ENCODE data around the gene DHRS2. TPM values are rescaled to one million over a fixed set of nuclear protein-coding genes. Genes with fewer than 3 reads are reported as not detected.

DHRS2 gene
- total and polyA plus RNA-seq, 2 of the 13 experiments (the other 11 are each of a cell fraction or from before 2014, with no cell fraction given) = 1,621 to 3,021 TPM

- TF ChIP-seq PPARG (CRISPR knock-in tag; conservative IDR thresholded peaks at IDR 0.05) = 0 out of 2 replicates have a peak, but pooled peaks have one; percentile 4
- no peak for TF ChIP-seq SATB2 (CRISPR knock-in tag; IDR thresholded peaks at IDR 0.05)
- no peak for TF ChIP-seq NFKBIZ (CRISPR knock-in tag; IDR thresholded peaks at IDR 0.05)
- TF ChIP-seq RARA (CRISPR knock-in tag; IDR thresholded peaks at IDR 0.05) = no peak
- TF ChIP-seq, protein P1, sequence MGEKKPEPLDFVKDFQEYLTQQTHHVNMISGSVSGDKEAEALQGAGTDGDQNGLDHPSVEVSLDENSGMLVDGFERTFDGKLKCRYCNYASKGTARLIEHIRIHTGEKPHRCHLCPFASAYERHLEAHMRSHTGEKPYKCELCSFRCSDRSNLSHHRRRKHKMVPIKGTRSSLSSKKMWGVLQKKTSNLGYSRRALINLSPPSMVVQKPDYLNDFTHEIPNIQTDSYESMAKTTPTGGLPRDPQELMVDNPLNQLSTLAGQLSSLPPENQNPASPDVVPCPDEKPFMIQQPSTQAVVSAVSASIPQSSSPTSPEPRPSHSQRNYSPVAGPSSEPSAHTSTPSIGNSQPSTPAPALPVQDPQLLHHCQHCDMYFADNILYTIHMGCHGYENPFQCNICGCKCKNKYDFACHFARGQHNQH (CRISPR knock-in tag; IDR thresholded peaks at IDR 0.05) = no peak
Observed at GRCh38 chr14:23608454-23608853, 27.7 kb upstream of the DHRS2 start (continued).

DNA sequence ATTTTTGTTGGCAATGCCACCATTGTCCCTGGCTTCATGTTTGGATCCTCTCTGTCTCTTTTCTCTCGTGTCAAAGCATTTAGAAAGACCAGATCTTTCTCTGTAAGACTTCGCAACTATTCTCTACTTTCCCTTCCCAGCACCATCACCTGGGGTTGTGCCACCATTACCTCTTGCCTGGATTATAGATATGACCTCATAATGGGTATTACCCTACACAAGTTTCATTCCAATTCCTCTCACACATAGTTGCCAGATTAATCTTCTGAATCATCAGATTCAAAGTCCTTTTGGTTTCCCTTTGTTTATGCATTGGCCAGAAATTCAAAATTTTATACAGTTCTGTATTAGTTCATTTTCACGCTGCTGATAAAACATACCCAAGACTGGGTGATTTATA lies 27.2 kb upstream of the DHRS2 start:
- 98% methylated on average over 3 of the region's 3 CpGs for WGBS (ENCODE audit: low lambda C conversion rate)
- in situ Hi-C loops (cut with HindIII; ENCODE audit: extremely low pct_ligation_motif_present, low pct_unique_long_range_greater_than_20kb) (no loop called here), intact Hi-C loops (cut with micrococcal nuclease; ENCODE audit: unreplicated experiment) (no loop called here)
- ATAC-seq (no peak), DNase-seq (ENCODE audit: low spot score) (no peak), FAIRE-seq (no peak)
- no peaks in the 10 kb centered on the region for H3K9me3 ChIP-seq (ENCODE audit: low read length)
- no peaks in the 10 kb centered on the region for H3K79me2 ChIP-seq (ENCODE audit: insufficient read depth, low read length)
- peaks cover 91% of the 10 kb centered on the region for H3K4me1 ChIP-seq (ENCODE audit: insufficient read depth, low read length)
- H3K27me3 ChIP-seq (ENCODE audit: control insufficient read depth in 1 of 2, insufficient read depth in 2 of 2, low read length in 2 of 2) = no peaks in the 10 kb centered on the region
- TSS peak; percentile 82 for BruUV-seq (replicated peaks)
- ChIA-PET CTCF (ENCODE audit: low intra/inter-chr PET ratio, low total read pairs) (interaction anchor here (1.1 to 2.4 kb wide), 2 partner anchors 23 to 24 kb away, joined by 3 to 8 read pairs; no protein-coding TSS in a partner anchor), POLR2A (interaction anchor here (1.0 to 14.7 kb wide), 17 partner anchors 8 to 633 kb away, joined by 3 to 1105 read pairs (median 7); partner anchors contain the start of genes DHRS2, HOMEZ, IRF9 and NRL)
- no peak overlapping the region for H3K4me3 ChIP-seq (replicated peaks in 1 of 3; ENCODE audit: insufficient read depth in 1 of 3, low read depth in 2 of 3, low read length in 3 of 3)
- H3K4me2 ChIP-seq (ENCODE audit: low read depth, low read length) = peak overlapping the region; percentile 86
- H3K36me3 ChIP-seq (replicated peaks in 1 of 2; ENCODE audit: control insufficient read depth in 1 of 2, insufficient read depth in 2 of 2, low read length in 2 of 2) = no peaks in the 10 kb centered on the region
- H4K20me1 ChIP-seq (ENCODE audit: insufficient read depth, low read length) = no peaks in the 10 kb centered on the region
- peak overlapping the region; percentile 89 for H3K27ac ChIP-seq (ENCODE audit: extremely low read length, insufficient read depth, low read length)
- no peak overlapping the region for H3K9ac ChIP-seq (ENCODE audit: insufficient read depth, low read depth, low read length)
- no peak overlapping the region for H2AFZ ChIP-seq (ENCODE audit: low read length)
- TF ChIP-seq PAX8 (CRISPR knock-in tag; IDR thresholded peaks at IDR 0.05; ENCODE audit: borderline replicate concordance) (0 out of 2 replicates have a peak, but pooled peaks have one; percentile 8), CREM (IDR thresholded peaks at IDR 0.05) (no peak), CREM (CRISPR knock-in tag; IDR thresholded peaks at IDR 0.05) (no peak), HIVEP1 (CRISPR knock-in tag; IDR thresholded peaks at IDR 0.05) (no peak), HMG20B (CRISPR knock-in tag; conservative IDR thresholded peaks at IDR 0.05) (no peak), MTA1 (CRISPR knock-in tag; IDR thresholded peaks at IDR 0.05; ENCODE audit: borderline replicate concordance) (no peak), ISX (CRISPR knock-in tag; conservative IDR thresholded peaks at IDR 0.05) (0 out of 2 replicates have a peak, but pooled peaks have one; percentile 0), NFKBIZ (CRISPR knock-in tag; IDR thresholded peaks at IDR 0.05) (no peak), GATAD2A (CRISPR knock-in tag; IDR thresholded peaks at IDR 0.05) (no peak), CREB1 (IDR thresholded peaks at IDR 0.05) (peak; percentile 29; the same call in 1 of the 2 replicates), CREB1 (CRISPR knock-in tag; IDR thresholded peaks at IDR 0.05) (no peak), MTERF4 (CRISPR knock-in tag; IDR thresholded peaks at IDR 0.05) (peak; percentile 14; the same call in 1 of the 2 replicates), ZNF224 (CRISPR knock-in tag; IDR thresholded peaks at IDR 0.05) (no peak; the same call in 1 of the 2 replicates), JUNB (CRISPR knock-in tag; IDR thresholded peaks at IDR 0.05; ENCODE audit: borderline replicate concordance) (peak; percentile 18; the same call in 1 of the 2 replicates)
- TF ChIP-seq, protein P2, sequence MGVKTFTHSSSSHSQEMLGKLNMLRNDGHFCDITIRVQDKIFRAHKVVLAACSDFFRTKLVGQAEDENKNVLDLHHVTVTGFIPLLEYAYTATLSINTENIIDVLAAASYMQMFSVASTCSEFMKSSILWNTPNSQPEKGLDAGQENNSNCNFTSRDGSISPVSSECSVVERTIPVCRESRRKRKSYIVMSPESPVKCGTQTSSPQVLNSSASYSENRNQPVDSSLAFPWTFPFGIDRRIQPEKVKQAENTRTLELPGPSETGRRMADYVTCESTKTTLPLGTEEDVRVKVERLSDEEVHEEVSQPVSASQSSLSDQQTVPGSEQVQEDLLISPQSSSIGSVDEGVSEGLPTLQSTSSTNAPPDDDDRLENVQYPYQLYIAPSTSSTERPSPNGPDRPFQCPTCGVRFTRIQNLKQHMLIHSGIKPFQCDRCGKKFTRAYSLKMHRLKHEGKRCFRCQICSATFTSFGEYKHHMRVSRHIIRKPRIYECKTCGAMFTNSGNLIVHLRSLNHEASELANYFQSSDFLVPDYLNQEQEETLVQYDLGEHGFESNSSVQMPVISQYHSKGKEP (CRISPR knock-in tag; IDR thresholded peaks at IDR 0.05) = 0 out of 2 replicates have a peak, but pooled peaks have one; percentile 0
- TF ChIP-seq, protein P3, sequence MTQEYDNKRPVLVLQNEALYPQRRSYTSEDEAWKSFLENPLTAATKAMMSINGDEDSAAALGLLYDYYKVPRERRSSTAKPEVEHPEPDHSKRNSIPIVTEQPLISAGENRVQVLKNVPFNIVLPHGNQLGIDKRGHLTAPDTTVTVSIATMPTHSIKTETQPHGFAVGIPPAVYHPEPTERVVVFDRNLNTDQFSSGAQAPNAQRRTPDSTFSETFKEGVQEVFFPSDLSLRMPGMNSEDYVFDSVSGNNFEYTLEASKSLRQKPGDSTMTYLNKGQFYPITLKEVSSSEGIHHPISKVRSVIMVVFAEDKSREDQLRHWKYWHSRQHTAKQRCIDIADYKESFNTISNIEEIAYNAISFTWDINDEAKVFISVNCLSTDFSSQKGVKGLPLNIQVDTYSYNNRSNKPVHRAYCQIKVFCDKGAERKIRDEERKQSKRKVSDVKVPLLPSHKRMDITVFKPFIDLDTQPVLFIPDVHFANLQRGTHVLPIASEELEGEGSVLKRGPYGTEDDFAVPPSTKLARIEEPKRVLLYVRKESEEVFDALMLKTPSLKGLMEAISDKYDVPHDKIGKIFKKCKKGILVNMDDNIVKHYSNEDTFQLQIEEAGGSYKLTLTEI (CRISPR knock-in tag; conservative IDR thresholded peaks at IDR 0.05) = no peak

All from HepG2 (cell line).